RWPE2 (cell line): ENCODE data around the gene THBS1.

Experiments used
- ATAC-seq: fragments of 200-7000 bp; cut with Tn5 transposase; 3 replicates; pipeline ENCODE4 v1.9.1; 2021; ENCODE audit warnings: low read depth
- DNase-seq: peaks from one replicate; pipeline ENCODE4 v3.0.0-alpha.2; 2020; ENCODE audit warnings: low spot score
- H3K27ac ChIP-seq: fragments of 450-650 bp; 2 replicates; pipeline ENCODE4 v1.5.1; 2017; ENCODE audit warnings: mild to moderate bottlenecking; ENCODE audit not compliant: poor library complexity, severe bottlenecking
- H3K27me3 ChIP-seq: fragments of 250-450 bp; sonication (Bioruptor Pico); 2 replicates; pipeline ENCODE4 v1.5.1; 2021; ENCODE audit warnings: mild to moderate bottlenecking, moderate library complexity; ENCODE audit not compliant: insufficient read depth, poor library complexity, severe bottlenecking
- H3K36me3 ChIP-seq: fragments of 250-450 bp; sonication (Bioruptor Pico); 2 replicates; pipeline ENCODE4 v1.5.1; 2020; ENCODE audit warnings: low read depth, mild to moderate bottlenecking, moderate library complexity
- H3K4me1 ChIP-seq: fragments of 250-450 bp; sonication (Bioruptor Pico); 2 replicates; pipeline ENCODE4 v1.5.1; 2021; ENCODE audit warnings: mild to moderate bottlenecking, moderate library complexity; ENCODE audit not compliant: insufficient read depth, poor library complexity, severe bottlenecking
- H3K4me3 ChIP-seq: fragments of 250-450 bp; sonication (Bioruptor Pico); 2 replicates; pipeline ENCODE4 v1.5.1; 2021; ENCODE audit warnings: mild to moderate bottlenecking, moderate library complexity; ENCODE audit not compliant: severe bottlenecking
- H3K9me3 ChIP-seq: fragments of 250-450 bp; sonication (Bioruptor Pico); 2 replicates; pipeline ENCODE4 v1.5.1; 2021; ENCODE audit warnings: mild to moderate bottlenecking, moderate library complexity; ENCODE audit not compliant: severe bottlenecking
- TF ChIP-seq, protein P1 (sequence below): fragments of 450-650 bp; IDR thresholded peaks from one replicate; pipeline ENCODE4 v1.5.1; 2017; ENCODE audit warnings: mild to moderate bottlenecking, moderate library complexity; ENCODE audit not compliant: poor library complexity, severe bottlenecking

THBS1 gene

DNA sequence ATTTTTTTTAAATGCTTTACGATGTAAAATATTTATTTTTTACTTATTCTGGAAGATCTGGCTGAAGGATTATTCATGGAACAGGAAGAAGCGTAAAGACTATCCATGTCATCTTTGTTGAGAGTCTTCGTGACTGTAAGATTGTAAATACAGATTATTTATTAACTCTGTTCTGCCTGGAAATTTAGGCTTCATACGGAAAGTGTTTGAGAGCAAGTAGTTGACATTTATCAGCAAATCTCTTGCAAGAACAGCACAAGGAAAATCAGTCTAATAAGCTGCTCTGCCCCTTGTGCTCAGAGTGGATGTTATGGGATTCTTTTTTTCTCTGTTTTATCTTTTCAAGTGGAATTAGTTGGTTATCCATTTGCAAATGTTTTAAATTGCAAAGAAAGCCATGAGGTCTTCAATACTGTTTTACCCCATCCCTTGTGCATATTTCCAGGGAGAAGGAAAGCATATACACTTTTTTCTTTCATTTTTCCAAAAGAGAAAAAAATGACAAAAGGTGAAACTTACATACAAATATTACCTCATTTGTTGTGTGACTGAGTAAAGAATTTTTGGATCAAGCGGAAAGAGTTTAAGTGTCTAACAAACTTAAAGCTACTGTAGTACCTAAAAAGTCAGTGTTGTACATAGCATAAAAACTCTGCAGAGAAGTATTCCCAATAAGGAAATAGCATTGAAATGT lies 15.6 kb downstream of the THBS1 start:
- peaks cover 54% of the 10 kb centered on the region for H3K36me3 ChIP-seq

DNA sequence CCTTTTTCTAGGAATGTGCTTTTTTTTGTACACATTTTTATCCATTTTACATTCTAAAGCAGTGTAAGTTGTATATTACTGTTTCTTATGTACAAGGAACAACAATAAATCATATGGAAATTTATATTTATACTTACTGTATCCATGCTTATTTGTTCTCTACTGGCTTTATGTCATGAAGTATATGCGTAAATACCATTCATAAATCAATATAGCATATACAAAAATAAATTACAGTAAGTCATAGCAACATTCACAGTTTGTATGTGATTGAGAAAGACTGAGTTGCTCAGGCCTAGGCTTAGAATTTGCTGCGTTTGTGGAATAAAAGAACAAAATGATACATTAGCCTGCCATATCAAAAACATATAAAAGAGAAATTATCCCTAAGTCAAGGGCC lies 16.5 kb downstream of the THBS1 start:
- peak; percentile 0; the same call in 2 of the 3 replicates for ATAC-seq
- no peak for DNase-seq
- H3K4me1 ChIP-seq: no peaks in the 10 kb centered on the region
- H3K27me3 ChIP-seq: no peaks in the 10 kb centered on the region
- H3K36me3 ChIP-seq: peaks cover 46% of the 10 kb centered on the region
- H3K4me3 ChIP-seq: no peak overlapping the region
- TF ChIP-seq, protein P1, sequence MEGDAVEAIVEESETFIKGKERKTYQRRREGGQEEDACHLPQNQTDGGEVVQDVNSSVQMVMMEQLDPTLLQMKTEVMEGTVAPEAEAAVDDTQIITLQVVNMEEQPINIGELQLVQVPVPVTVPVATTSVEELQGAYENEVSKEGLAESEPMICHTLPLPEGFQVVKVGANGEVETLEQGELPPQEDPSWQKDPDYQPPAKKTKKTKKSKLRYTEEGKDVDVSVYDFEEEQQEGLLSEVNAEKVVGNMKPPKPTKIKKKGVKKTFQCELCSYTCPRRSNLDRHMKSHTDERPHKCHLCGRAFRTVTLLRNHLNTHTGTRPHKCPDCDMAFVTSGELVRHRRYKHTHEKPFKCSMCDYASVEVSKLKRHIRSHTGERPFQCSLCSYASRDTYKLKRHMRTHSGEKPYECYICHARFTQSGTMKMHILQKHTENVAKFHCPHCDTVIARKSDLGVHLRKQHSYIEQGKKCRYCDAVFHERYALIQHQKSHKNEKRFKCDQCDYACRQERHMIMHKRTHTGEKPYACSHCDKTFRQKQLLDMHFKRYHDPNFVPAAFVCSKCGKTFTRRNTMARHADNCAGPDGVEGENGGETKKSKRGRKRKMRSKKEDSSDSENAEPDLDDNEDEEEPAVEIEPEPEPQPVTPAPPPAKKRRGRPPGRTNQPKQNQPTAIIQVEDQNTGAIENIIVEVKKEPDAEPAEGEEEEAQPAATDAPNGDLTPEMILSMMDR: no peak
- H3K27ac ChIP-seq: peak overlapping the region; percentile 95
- H3K9me3 ChIP-seq: no peaks in the 10 kb centered on the region

More for the DNA sequence above, 15.6 kb downstream of the THBS1 start:
- Histone ChIP-seq H3K27ac (peak overlapping the region; percentile 95), H3K9me3 (no peaks in the 10 kb centered on the region), H3K4me1 (no peaks in the 10 kb centered on the region), H3K4me3 (no peak overlapping the region), H3K27me3 (no peaks in the 10 kb centered on the region)
- TF ChIP-seq, protein P1: no peak
- DNase-seq (no peak), ATAC-seq (no peak)

DNA sequence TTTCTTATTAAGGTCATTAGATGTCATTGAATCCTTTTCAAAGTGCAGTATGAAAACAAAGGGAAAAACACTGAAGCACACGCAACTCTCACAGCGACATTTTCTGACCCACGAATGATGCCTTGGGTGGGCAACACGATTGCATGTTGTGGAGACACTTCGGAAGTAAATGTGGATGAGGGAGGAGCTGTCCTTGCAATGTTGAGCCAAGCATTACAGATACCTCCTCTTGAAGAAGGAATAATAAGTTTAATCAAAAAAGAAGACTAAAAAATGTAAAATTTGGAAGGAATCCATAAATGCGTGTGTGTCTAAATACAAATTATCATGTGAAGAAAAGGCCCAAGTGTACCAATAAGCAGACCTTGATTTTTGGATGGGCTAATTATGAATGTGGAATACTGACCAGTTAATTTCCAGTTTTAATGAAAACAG lies 16.9 kb downstream of the THBS1 start:
- Histone ChIP-seq H3K36me3 (peaks cover 42% of the 10 kb centered on the region), H3K27ac (peak overlapping the region; percentile 95), H3K9me3 (no peaks in the 10 kb centered on the region), H3K4me3 (no peak overlapping the region), H3K27me3 (no peaks in the 10 kb centered on the region), H3K4me1 (no peaks in the 10 kb centered on the region)
- peak; percentile 10 for ATAC-seq
- DNase-seq: no peak
- TF ChIP-seq, protein P1: no peak

DNA sequence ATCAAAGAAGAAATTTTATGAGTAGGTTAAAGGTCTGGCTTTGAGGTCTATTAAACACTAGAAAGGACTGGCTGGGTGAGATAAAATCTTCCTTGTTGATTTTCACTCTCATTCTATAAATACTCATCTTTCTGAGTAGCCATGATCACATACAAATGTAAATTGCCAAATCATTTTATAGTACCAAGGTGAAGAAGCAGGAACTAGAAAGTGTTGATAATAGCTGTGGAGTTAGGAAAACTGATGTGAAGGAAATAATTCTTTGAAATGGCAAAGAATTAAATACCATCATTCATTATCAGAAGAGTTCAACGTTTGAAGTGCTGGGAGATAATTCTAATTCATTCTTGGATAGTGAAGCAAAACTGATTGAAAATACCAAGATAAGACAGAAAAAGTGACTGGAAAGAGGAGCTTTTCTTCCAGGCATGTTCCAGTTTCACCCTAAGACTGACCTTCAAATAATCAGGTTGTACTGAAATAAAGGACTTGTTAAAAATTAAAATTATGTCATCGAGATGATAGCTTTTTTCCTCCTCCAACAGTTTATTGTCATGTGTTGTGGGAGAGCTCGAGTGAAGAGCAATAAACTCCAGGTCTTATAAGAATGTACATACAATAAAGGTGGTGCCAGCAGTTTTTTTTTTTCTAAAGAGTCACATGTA lies 17.4 kb downstream of the THBS1 start:
- no peaks in the 10 kb centered on the region for H3K27me3 ChIP-seq
- peak overlapping the region; percentile 95 for H3K27ac ChIP-seq
- DNase-seq (no peak), ATAC-seq (peak; percentile 1)
- no peak overlapping the region for H3K4me3 ChIP-seq
- no peaks in the 10 kb centered on the region for H3K9me3 ChIP-seq
- TF ChIP-seq, protein P1: no peak
- H3K4me1 ChIP-seq: no peaks in the 10 kb centered on the region
- peaks cover 36% of the 10 kb centered on the region for H3K36me3 ChIP-seq
